HG02973 (cell line): ENCODE measurements around the gene ROMO1.

Source experiments
- ATAC-seq: cut with Tn5 transposase; IDR thresholded peaks from one replicate; pipeline ENCODE4 v1.9.1; 2021; ENCODE audit warnings: moderate library complexity; ENCODE audit not compliant: unreplicated experiment

The ROMO1 gene

GRCh38 chr20:35699127-35699956, at the start of gene ROMO1, which contains the start of gene NFS1:
TSS of gene ROMO1 (plus strand) at chr20:35699405. CDS start at chr20:35699633, 228 bp downstream.
TSS of gene NFS1 (minus strand) at chr20:35699352. CDS start at chr20:35699288, 64 bp downstream.
- peak; percentile 65 for ATAC-seq

DNA sequence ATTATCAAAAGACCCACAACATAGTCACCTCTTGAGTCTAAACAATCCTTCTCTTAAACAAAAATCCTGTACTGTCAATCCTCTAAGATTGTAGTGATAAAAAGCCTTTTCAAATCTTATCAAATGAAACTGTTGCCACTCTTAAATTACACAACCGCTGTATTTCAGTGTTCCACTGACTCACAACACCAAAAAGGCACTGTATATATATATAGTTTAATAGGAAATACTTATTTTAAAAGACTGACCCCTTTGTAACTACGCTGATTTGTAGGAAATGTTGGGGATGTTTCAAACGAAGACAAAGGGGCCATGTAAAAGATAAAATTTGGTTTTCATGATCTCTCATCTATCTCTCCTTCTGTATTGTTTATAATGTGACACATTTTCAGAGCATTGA, 48.6 kb upstream of the ROMO1 start:
- no peak for ATAC-seq

DNA sequence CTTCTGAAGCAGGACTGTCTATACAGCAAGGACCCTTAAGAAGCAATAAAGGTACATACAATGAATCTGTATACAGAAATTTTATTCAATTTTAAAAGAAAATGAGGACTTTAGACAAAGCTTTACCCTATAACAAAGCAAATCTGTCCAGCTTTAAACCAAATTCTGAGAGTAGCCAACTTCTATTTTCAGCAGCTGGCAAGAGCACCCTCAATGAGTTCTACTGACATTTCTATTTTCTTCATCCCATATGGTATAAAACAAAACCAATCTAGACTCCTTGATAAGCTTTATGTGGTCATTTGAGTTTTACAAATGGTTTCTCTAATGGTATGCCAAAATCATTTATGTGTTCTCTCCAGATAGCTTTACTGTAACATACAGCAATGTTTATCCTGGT, 47.2 kb upstream of the ROMO1 start:
- no peak for ATAC-seq

GRCh38 chr20:35652641-35653429, 46.4 kb upstream of the ROMO1 start:
- ATAC-seq = no peak

DNA sequence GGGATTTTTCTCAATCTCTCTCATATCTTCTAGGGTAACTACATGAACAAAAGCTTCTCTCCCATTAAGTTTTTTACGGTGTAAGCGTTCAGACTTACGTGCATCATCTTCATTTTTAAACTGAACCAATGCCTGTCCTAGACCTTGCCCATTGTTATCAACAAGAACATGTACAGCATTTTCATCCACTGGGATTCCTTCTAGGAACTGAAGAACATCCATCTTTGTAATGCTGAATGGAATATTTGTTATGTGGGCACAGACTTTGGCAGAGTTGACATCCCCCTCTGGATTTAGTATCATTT, 45.8 kb upstream of the ROMO1 start:
- ATAC-seq = no peak

DNA sequence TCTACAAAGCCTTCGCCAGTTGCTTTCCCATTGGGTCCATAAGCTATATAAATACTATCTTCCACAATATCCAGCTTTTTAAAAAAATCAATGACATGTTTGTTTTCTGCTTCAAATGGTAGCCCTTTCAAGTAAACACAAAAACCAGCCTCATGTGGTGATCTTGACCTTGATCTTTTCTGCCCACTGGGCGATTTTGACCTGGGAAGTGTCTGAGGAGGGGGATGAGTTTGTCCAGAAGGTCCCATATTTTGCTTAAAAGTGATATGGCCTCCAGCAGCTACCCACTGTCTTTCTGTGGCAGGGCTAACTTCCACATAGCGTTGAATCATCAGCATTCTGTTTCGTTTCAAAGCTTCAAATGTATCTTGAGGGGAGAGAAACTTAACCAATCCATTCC, 45.3 kb upstream of the ROMO1 start:
- no peak for ATAC-seq

DNA sequence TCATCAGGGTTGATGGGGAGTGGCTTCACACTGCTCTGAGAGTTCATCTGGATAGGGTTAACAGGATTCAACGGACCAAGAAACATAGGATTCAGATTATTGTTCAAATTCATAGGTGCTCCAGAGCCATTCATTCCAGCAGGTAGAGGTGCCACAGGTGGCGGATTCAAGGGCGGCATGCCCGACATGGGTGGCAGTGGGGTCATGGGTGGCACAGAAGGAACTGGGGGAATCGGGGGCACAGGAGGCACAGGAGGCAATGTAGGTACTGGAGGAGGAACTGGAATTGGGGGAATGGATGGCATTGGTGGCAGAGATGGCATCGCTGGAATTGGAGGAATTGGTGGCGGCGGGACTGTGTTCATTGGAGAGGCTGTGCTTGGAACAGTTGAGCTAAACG, 44.8 kb upstream of the ROMO1 start:
- no peak for ATAC-seq

- no peak for ATAC-seq
Measured at GRCh38 chr20:35657271-35657670, 41.9 kb upstream of the ROMO1 start.

GRCh38 chr20:35660122-35660937, 38.9 kb upstream of the ROMO1 start:
- ATAC-seq = no peak

- ATAC-seq = no peak
Measured at GRCh38 chr20:35661053-35661452, 38.2 kb upstream of the ROMO1 start.

DNA sequence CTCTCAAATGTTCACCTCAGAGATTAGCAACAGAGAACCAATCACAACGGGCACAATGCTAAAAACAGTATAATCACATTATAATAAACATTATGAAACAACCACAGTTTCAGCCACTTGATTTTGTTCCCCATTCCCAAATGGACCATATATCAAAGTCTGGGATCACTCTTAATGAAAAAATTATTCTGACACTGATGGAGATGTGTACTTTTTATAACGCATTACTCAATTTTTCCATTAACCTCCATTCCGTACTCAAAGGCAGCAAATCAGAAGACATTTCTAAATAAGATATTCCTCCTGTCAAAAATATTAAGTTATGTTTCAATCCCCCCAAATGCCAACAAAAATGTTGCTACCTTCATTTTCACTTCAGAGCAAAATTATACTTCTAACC, 37.3 kb upstream of the ROMO1 start:
- ATAC-seq = no peak

- no peak for ATAC-seq
Measured at GRCh38 chr20:35662551-35662950, 36.7 kb upstream of the ROMO1 start.

DNA sequence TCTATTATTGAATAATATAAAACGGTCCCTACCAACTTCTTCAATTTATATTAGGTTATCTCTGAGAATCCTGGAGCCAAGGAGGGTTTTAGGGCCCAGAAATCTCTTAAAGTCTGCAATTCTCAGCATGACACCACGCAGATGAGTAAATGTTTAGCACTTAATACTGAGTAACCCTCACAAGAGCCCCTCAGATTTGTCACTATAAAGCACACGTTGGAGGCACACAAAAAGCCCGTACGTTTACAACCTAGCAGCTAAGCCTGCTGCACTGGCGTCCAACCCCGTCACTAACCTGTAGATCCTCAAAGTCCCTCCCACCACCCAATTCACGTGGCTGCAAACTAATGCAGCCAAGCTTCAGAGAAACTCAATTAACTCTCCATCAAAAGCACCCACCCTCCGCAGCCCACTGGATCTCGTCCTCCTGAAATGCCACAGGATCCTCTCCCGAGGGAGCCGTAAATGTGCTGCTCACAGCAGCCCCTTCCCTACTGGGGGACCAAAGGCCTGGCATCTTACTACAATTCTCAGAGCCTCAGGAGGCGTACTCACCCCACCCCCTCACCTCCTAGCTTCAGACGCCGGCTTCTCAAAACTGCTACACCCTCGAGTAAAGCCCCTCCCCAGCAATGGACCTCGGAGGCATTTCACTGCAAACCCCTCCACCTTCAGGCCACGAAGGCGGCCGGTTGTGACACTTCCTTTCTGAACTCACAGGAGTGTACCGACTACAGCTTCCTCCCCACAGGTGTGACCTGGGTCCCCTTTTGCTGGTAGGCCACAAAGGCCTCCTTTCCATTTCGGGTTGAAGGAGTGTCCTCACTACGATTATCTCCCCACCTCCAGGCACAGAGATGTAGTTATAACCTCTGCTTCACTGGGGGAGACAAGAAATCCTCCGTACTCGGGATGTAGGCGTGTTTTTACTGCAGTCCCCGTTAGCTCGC, 35.4 kb upstream of the ROMO1 start:
- peak; percentile 29 for ATAC-seq

GRCh38 chr20:35664466-35665206, 34.6 kb upstream of the ROMO1 start, which contains the start of the genes CPNE1 and RBM12:
TSS of gene CPNE1 (minus strand) at chr20:35664900. CDS start at chr20:35632923, 31,977 bp downstream.
TSS of gene RBM12 (minus strand) at chr20:35664900. CDS start at chr20:35655322, 9,578 bp downstream.
- peak; percentile 62 for ATAC-seq

- no peak for ATAC-seq
Measured at GRCh38 chr20:35665949-35666288, 33.3 kb upstream of the ROMO1 start.

DNA sequence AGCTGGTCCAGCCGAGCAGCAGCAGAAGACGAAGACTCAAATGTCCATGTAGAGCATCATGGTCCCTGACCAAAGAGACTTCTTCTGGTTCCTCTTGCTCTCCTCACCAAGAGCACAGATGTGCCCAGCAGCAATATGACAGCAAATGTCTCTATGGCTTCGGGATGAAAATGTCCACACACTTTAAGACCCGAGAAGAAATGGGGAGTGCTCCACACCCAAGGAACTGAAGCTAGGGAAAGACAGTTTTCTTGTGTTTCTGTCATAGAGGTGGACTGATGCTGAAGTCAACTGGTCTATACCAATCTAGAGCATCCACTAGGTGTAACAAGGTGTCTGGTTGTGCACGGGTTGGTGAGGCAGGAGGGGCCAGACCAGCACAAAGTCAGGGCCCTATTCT, 30.0 kb upstream of the ROMO1 start:
- no peak for ATAC-seq

DNA sequence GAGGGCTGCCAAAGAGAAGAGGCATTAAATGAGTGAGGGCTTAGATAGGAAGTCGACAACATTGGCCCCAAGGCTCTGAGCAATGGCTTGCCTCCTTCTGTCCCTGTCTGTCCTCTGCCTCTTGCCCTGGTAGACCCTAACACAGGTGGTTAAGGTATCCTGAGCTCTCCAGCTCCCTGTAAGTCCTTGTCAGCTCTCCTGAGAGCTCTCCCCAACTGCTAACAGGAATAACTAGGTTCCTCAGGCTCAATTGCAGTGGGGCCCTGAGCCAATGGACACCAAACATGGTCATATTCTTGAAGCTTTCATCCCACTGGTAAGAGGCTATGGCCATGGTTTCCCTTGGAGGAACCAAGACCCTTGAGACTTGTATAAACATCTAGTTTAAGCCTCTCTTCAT, 29.5 kb upstream of the ROMO1 start:
- no peak for ATAC-seq

DNA sequence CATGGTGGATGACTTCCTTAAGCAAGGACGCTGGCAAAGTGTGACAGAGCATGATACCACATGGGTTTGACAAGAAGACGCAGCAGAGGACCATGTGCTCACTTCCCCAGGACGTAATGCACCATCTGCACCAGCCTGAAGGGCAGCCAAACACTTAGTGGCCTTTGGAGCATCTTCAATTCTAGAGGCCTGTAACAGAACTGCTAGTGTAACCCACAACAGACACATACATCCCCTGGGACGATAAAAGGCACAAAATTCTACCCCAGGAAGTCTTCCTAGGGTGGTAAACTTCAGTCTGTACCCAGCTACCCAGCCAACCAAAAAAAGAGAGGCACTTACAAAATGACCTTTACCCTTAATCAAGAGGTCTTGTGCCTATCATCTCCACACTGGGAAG, 25.3 kb upstream of the ROMO1 start:
- no peak for ATAC-seq

DNA sequence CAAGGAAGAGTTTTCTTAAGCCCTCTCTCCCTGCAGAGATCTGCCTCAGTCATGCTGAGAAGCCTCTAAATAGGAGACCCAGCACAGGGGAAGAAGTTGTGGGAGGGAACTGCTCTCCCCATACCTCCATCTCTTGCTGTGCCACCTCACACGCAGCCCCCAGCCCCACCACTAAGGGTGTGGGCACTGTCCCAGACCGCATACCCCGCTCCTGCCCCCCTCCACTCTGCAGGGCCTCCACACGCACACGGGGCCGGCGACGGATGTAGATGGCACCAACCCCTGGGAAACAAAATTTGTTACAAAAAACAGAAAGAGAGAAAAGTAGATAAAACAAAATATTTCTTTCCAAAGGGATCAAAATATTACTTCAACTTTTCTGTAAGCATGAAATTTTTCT, 24.3 kb upstream of the ROMO1 start:
- no peak for ATAC-seq
